Measurements from ENCODE around the gene HYAL3.

HYAL3 gene

DNA sequence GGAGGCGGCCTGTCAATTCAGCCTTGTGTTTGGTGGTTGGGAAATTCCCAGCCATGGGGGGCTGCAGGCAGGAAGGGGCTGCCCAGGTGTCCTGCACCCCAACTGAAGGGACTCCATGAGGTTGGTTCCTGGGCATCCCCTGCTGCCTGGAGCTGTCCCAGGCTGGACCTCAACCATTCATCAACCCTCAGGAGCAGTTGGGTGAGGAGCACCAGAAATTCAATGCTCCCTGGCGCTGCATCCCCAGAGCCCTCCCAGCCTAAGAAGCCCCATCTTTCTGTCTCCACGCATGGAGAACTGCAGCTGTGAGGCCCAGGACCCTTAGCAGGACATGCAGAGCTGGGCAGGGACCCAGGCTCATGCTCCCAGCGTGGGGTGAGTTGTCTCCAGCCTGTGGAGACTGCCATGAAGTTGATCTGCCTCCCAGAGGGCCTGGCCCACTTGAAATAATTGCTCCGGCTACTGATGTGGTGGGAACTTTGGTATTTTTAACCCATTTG lies 38.2 kb downstream of the HYAL3 start:
- TF ChIP-seq, protein P1, sequence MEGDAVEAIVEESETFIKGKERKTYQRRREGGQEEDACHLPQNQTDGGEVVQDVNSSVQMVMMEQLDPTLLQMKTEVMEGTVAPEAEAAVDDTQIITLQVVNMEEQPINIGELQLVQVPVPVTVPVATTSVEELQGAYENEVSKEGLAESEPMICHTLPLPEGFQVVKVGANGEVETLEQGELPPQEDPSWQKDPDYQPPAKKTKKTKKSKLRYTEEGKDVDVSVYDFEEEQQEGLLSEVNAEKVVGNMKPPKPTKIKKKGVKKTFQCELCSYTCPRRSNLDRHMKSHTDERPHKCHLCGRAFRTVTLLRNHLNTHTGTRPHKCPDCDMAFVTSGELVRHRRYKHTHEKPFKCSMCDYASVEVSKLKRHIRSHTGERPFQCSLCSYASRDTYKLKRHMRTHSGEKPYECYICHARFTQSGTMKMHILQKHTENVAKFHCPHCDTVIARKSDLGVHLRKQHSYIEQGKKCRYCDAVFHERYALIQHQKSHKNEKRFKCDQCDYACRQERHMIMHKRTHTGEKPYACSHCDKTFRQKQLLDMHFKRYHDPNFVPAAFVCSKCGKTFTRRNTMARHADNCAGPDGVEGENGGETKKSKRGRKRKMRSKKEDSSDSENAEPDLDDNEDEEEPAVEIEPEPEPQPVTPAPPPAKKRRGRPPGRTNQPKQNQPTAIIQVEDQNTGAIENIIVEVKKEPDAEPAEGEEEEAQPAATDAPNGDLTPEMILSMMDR (IDR thresholded peaks at IDR 0.05), result no peak

DNA sequence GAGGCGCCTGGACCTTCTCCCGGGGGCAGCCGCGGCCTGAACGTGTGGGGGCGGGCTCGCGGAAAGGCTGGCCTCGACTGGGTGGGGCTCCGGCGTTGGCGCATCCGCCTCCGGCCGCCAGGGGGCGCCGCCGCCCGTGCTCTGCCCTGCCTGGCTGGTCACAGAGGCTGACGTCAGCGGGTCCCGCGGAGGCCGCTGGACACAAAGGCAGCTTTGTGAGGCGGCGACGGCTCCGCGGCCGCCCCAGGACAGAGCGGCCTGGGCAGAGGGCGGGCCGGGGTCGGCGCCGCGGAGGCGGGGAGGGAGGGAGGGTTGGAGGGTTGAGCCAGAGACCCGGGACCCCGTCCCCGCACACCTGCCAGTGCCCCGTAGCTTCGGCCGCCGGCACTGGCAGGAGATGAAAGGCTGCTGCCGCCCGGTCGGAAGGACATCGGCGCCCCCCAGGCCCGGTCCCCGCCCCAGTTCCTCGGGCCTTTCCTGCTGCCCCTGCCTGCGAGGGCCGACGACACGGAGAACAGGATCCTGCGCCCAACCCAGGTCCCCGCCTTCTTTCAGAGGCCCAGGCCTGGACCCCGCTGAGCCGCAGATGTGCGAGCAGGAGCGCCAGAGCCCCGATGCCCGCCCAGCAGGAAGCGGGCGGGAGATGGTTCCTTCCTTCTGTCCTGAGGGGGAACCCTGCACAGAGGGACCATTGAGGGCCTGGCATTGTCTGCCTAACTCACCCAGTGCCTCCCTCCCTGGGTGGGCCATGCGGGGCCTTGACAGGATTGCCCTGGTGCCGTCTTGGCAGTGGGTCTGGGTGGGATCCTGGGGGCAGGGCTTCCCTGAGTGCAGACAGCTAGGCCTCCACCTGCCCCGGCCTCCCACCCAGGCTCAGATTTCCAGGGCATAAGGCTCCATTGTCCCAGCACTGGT lies 38.9 kb downstream of the HYAL3 start:
- TF ChIP-seq, protein P1 (IDR thresholded peaks at IDR 0.05), result peak; percentile 98

- TF ChIP-seq, protein P1 (IDR thresholded peaks at IDR 0.05), result no peak
These were observed 39.7 kb downstream of the HYAL3 start for GRCh38 chr3:50259432-50260026.

DNA sequence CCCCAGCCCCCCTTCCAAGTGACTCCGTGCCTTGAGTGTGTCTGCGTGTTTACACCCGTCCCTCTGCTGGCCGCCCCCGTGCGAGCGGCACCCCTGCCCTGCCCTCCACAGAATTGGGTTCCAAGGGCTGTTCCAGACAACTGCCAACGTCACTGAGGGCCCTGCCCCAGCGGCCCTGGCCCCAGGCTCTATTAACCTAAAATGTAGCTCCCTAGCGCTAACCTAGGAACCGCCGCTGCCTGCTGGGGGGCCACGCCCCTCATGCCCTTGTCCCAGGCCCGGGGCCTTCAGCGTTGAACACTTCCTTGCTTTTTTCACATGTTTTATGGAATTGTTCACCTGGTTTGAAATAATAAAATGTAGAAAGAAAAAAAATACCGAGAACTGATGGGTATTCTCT lies 40.2 kb downstream of the HYAL3 start:
- TF ChIP-seq, protein P1 (IDR thresholded peaks at IDR 0.05), result no peak

- TF ChIP-seq, protein P1 (IDR thresholded peaks at IDR 0.05), result no peak
These were observed 41.0 kb downstream of the HYAL3 start for GRCh38 chr3:50258029-50258680.

- TF ChIP-seq, protein P1 (IDR thresholded peaks at IDR 0.05), result peak; percentile 56
These were observed 42.0 kb downstream of the HYAL3 start for GRCh38 chr3:50256978-50257890.

DNA sequence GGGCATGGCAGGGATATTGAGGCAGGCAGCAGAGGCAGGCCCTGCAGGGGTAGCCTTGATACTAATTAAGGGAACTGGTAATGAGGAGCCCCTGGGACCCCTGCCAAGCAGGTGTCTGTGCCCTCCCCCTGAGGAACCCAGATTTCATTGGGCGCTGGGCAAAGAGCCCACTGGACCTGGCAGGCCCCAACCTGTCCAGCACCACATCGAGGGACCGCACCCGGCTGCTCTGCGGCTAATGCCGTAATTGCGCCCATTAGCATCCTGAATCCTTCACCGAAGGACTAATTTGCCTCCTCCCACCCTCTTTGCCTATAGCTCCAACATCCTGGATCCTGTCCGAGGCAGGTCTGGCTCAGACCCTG lies 44.0 kb downstream of the HYAL3 start:
- TF ChIP-seq, protein P1 (IDR thresholded peaks at IDR 0.05), result no peak
